NCI-H2196 (cell line): ENCODE measurements around the gene ANAPC15.
A peak's percentile ranks its signal among the peaks of the same experiment; 100 is the strongest.

ENCODE experiments used
- DNase-seq: peaks from one replicate; lab custom pipeline; 2025; ENCODE audit not compliant: unreplicated experiment; lab: John Stamatoyannopoulos, UW

ANAPC15 gene

GRCh38 chr11:72085621-72086351 is 26.7 kb downstream of the ANAPC15 start:
- peak; percentile 62 for DNase-seq

- no peak for DNase-seq
These were observed 27.5 kb downstream of the ANAPC15 start for GRCh38 chr11:72084965-72085364.

- DNase-seq = no peak
These were observed 28.4 kb downstream of the ANAPC15 start for GRCh38 chr11:72084076-72084475.

GRCh38 chr11:72083414-72083813 is 29.1 kb downstream of the ANAPC15 start:
- peak; percentile 36 for DNase-seq

- no peak for DNase-seq
These were observed 30.6 kb downstream of the ANAPC15 start for GRCh38 chr11:72081821-72082453.

GRCh38 chr11:72081184-72081644 is 31.3 kb downstream of the ANAPC15 start:
- no peak for DNase-seq

- peak; percentile 100 for DNase-seq
These were observed 31.9 kb downstream of the ANAPC15 start, which contains the start of the genes LRRC51 and NUMA1 for GRCh38 chr11:72080326-72081183. Gene LRRC51, plus strand, starts transcription at chr11:72080850. Its CDS starts 8,234 bp downstream, at chr11:72089084. Gene NUMA1, minus strand, starts transcription at chr11:72080542. Its CDS starts 44,599 bp downstream, at chr11:72035943.

- DNase-seq = no peak
These were observed 32.6 kb downstream of the ANAPC15 start for GRCh38 chr11:72079819-72080325.

- DNase-seq = no peak
These were observed 34.0 kb downstream of the ANAPC15 start for GRCh38 chr11:72078477-72078876.

- no peak for DNase-seq
These were observed 36.7 kb downstream of the ANAPC15 start for GRCh38 chr11:72075756-72076155.

GRCh38 chr11:72075109-72075508 is 37.4 kb downstream of the ANAPC15 start:
- no peak for DNase-seq

- peak; percentile 46 for DNase-seq
These were observed 40.1 kb downstream of the ANAPC15 start for GRCh38 chr11:72072348-72072747.

GRCh38 chr11:72070491-72070890 is 42.0 kb downstream of the ANAPC15 start:
- no peak for DNase-seq

- DNase-seq = peak; percentile 61
These were observed 42.7 kb downstream of the ANAPC15 start for GRCh38 chr11:72069787-72070251.

- no peak for DNase-seq
These were observed 43.3 kb downstream of the ANAPC15 start for GRCh38 chr11:72069200-72069599.

GRCh38 chr11:72067676-72068075 is 44.8 kb downstream of the ANAPC15 start:
- DNase-seq = no peak

GRCh38 chr11:72067266-72067665 is 45.2 kb downstream of the ANAPC15 start:
- DNase-seq = no peak

- DNase-seq = no peak
These were observed 45.6 kb downstream of the ANAPC15 start for GRCh38 chr11:72066855-72067254.

GRCh38 chr11:72061739-72062396 is 50.6 kb downstream of the ANAPC15 start:
- no peak for DNase-seq
